Fibroblast of lung (primary cell): ENCODE data around the gene NXPE3. TPM values are rescaled to one million over a fixed set of nuclear protein-coding genes. Genes with fewer than 3 reads are reported as not detected.

Experiments used
- DNase-seq, 2 donors: peaks; one replicate each; pipeline versions ENCODE4 v3.0.0 to v3.0.0-alpha.2; 2010; ENCODE audit warnings: low read depth in 2 of 2
- H2AFZ ChIP-seq: 2 replicates; pipeline ENCODE4 v1.5.1; 2012; ENCODE audit warnings: low read length, control low read depth, inconsistent platforms
- H3K27ac ChIP-seq: 2 replicates; pipeline ENCODE4 v1.5.1; 2011; ENCODE audit warnings: low read length, control low read depth; ENCODE audit not compliant: insufficient read depth
- H3K27me3 ChIP-seq: 2 replicates; pipeline ENCODE4 v1.5.1; 2011; ENCODE audit warnings: mild to moderate bottlenecking, low read length; ENCODE audit not compliant: control insufficient read depth, insufficient read depth
- H3K36me3 ChIP-seq: 2 replicates; pipeline ENCODE4 v1.5.1; 2011; ENCODE audit warnings: low read length; ENCODE audit not compliant: control insufficient read depth, insufficient read depth
- H3K4me1 ChIP-seq: 2 replicates; pipeline ENCODE4 v1.5.1; 2011; ENCODE audit warnings: low read length; ENCODE audit not compliant: control insufficient read depth, insufficient read depth; ENCODE audit errors: extremely low read depth
- H3K4me2 ChIP-seq: 2 replicates; pipeline ENCODE4 v1.5.1; 2011; ENCODE audit warnings: low read length, control low read depth; ENCODE audit not compliant: insufficient read depth; ENCODE audit errors: extremely low read depth
- H3K4me3 ChIP-seq, 4 experiments: fragments of 200-600 bp in 1 of 4; sonication (generic) in 1 of 4; replicated peaks in 1 of 4; 2 replicates each; pipeline ENCODE4 v1.5.1; 2011 to 2016; ENCODE audit warnings: low read length in 4 of 4, low read depth in 3 of 4, mild to moderate bottlenecking in 3 of 4, control low read depth in 2 of 4, inconsistent platforms in 1 of 4, mixed read lengths in 1 of 4; ENCODE audit not compliant: insufficient read depth in 1 of 4; ENCODE audit errors: control extremely low read depth in 1 of 4
- H3K79me2 ChIP-seq: 2 replicates; pipeline ENCODE4 v1.5.1; 2012; ENCODE audit warnings: mild to moderate bottlenecking, low read length, inconsistent platforms; ENCODE audit not compliant: control insufficient read depth, insufficient read depth
- H3K9ac ChIP-seq: 2 replicates; pipeline ENCODE4 v1.5.1; 2011; ENCODE audit warnings: mild to moderate bottlenecking, low read length, control low read depth; ENCODE audit not compliant: insufficient read depth
- H3K9me3 ChIP-seq: 2 replicates; pipeline ENCODE4 v1.5.1; 2012; ENCODE audit warnings: low read depth, low read length; ENCODE audit not compliant: control insufficient read depth, insufficient read depth
- H4K20me1 ChIP-seq: 2 replicates; pipeline ENCODE4 v1.5.1; 2011; ENCODE audit warnings: low read length; ENCODE audit not compliant: control insufficient read depth, insufficient read depth; ENCODE audit errors: extremely low read depth
- CTCF ChIP-seq, 2 donors: IDR thresholded peaks in 1 of 2; conservative IDR thresholded peaks in 1 of 2; 1 replicate in 1 of 2; 2 replicates in 1 of 2; pipeline ENCODE4 v1.5.1; 2011 to 2012; ENCODE audit warnings: low read length in 2 of 2, control low read depth in 1 of 2, inconsistent platforms in 1 of 2, low read depth in 1 of 2, mild to moderate bottlenecking in 1 of 2
- EZH2 ChIP-seq: IDR thresholded peaks from 2 replicates; pipeline ENCODE4 v1.5.1; 2012; ENCODE audit warnings: low read length, control low read depth, mild to moderate bottlenecking; ENCODE audit errors: missing control alignments
- polyA plus RNA-seq, 2 donors: library from polyadenylated mRNA; depleted of rRNA in 1 of 2; stranded (reverse) in 1 of 2; unstranded in 1 of 2; fragments of >200 nt; gene quantifications; 2 replicates each; pipeline ENCODE4 v1.2.1, GENCODE V29; 2011 to 2012; ENCODE audit warnings: missing spikeins in 1 of 2
- total RNA-seq: library from RNA; depleted of rRNA; stranded (reverse); fragments of >200 nt; gene quantifications from 2 replicates; pipeline ENCODE4 v1.2.1, GENCODE V29; 2014

NXPE3 gene
- total and polyA plus RNA-seq, 2 donors (not counting 1 experiment from before 2014, with no cell fraction given) = 26.9 to 27.9 TPM

- no peaks in the 10 kb centered on the region for H3K9me3 ChIP-seq
These were observed 40.7 kb downstream of the NXPE3 start for GRCh38 chr3:101819649-101820206.

GRCh38 chr3:101821503-101821902 is 42.5 kb downstream of the NXPE3 start:
- Histone ChIP-seq H3K79me2 (no peaks in the 10 kb centered on the region), H2AFZ (no peak overlapping the region), H3K36me3 (peaks cover 2% of the 10 kb centered on the region), H3K4me3 (no peak overlapping the region), H3K4me1 (no peaks in the 10 kb centered on the region), H4K20me1 (no peaks in the 10 kb centered on the region), H3K27me3 (no peaks in the 10 kb centered on the region), H3K27ac (no peak overlapping the region), H3K9ac (no peak overlapping the region), H3K9me3 (no peaks in the 10 kb centered on the region), H3K4me2 (no peak overlapping the region)
- no peak for DNase-seq
- TF ChIP-seq EZH2 (no peak), CTCF (conservative IDR thresholded peaks at IDR 0.05 in 1 of 2, IDR thresholded peaks at IDR 0.05 in 1 of 2; ENCODE audit: low read depth in 1 of 2, low read length in 2 of 2) (no peak)

More at GRCh38 chr3:101819649-101820206, 40.7 kb downstream of the NXPE3 start:
- Histone ChIP-seq H4K20me1 (no peaks in the 10 kb centered on the region), H3K4me2 (no peak overlapping the region), H3K36me3 (peaks cover 2% of the 10 kb centered on the region), H3K4me1 (no peaks in the 10 kb centered on the region), H3K27ac (no peak overlapping the region), H3K9ac (no peak overlapping the region), H3K4me3 (no peak overlapping the region), H3K79me2 (no peaks in the 10 kb centered on the region), H2AFZ (no peak overlapping the region), H3K27me3 (no peaks in the 10 kb centered on the region)
- TF ChIP-seq CTCF (conservative IDR thresholded peaks at IDR 0.05 in 1 of 2, IDR thresholded peaks at IDR 0.05 in 1 of 2; ENCODE audit: low read depth in 1 of 2, low read length in 2 of 2) (no peak), EZH2 (no peak)
- no peak for DNase-seq

DNA sequence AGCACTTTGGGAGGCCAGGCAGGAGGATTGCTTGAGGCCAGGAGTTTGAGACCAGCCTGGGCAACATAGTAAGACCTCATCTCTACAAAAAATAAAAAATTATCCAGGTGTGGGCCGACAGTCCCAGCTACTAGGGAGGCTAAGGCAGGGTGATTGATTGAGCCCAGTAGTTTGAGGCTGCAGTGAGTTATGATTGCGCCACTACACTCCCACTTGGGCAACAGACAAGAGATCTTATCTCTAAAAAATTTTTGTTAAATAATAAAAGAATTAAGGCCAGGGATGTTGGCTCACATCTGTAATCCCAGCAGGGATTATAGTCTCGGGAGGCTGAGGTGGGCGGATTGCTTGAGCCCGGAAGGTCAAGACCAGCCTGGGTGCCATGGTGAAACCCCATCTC is 44.5 kb downstream of the NXPE3 start:
- no peak overlapping the region for H3K4me3 ChIP-seq
- TF ChIP-seq CTCF (conservative IDR thresholded peaks at IDR 0.05 in 1 of 2, IDR thresholded peaks at IDR 0.05 in 1 of 2; ENCODE audit: low read depth in 1 of 2, low read length in 2 of 2) = no peak
- TF ChIP-seq EZH2 = no peak
- H3K4me1 ChIP-seq = no peaks in the 10 kb centered on the region
- no peak overlapping the region for H3K4me2 ChIP-seq
- no peaks in the 10 kb centered on the region for H3K27me3 ChIP-seq
- H4K20me1 ChIP-seq = no peaks in the 10 kb centered on the region
- peaks cover 2% of the 10 kb centered on the region for H3K36me3 ChIP-seq
- no peaks in the 10 kb centered on the region for H3K9me3 ChIP-seq
- no peaks in the 10 kb centered on the region for H3K79me2 ChIP-seq
- no peak overlapping the region for H3K9ac ChIP-seq
- no peak overlapping the region for H2AFZ ChIP-seq
- H3K27ac ChIP-seq = no peak overlapping the region
- DNase-seq = no peak
